Stimulated activated naive B cell treated with anti-CD40 and anti-IgM and Interleukin-4, amounts not matched to agents 10 μg/mL and 1 μg/mL and 100 μg/mL, for 72 hours (primary cell): ENCODE measurements around the gene TSPEAR.
"Not testable (repeated sequence)": the region's sequence is repeated elsewhere in the genome, so short reads cannot be mapped to it uniquely, and the experiment has no call there.

Experiments used
- ATAC-seq, 2 donors: fragments of 150-1000 bp; cut with Tn5 transposase; replicated peaks; 2 replicates each; pipeline ENCODE4 v1.10.0; 2021; ENCODE audit warnings: moderate library complexity in 1 of 2
- DNase-seq: peaks from one replicate; pipeline ENCODE4 v3.0.0; 2021
- H3K27ac Mint-ChIP-seq: one replicate; pipeline ENCODE4 v1.8.0; 2022; ENCODE audit warnings: mild to moderate bottlenecking, mixed read lengths
- H3K27me3 Mint-ChIP-seq, 2 donors: one replicate each; pipeline ENCODE4 v1.8.0; 2022; ENCODE audit warnings: mixed read lengths in 2 of 2
- H3K36me3 Mint-ChIP-seq, 2 donors: one replicate each; pipeline ENCODE4 v1.8.0; 2022; ENCODE audit warnings: mixed read lengths in 2 of 2, mild to moderate bottlenecking in 1 of 2
- H3K4me1 Mint-ChIP-seq, 2 donors: one replicate each; pipeline ENCODE4 v1.8.0; 2022; ENCODE audit warnings: mixed read lengths in 2 of 2, mild to moderate bottlenecking in 1 of 2
- H3K4me3 Mint-ChIP-seq, 2 donors: one replicate each; pipeline ENCODE4 v1.8.0; 2022; ENCODE audit warnings: mild to moderate bottlenecking in 2 of 2, mixed read lengths in 2 of 2, moderate library complexity in 1 of 2
- H3K9me3 Mint-ChIP-seq, 2 donors: one replicate each; pipeline ENCODE4 v1.8.0; 2022; ENCODE audit warnings: mixed read lengths in 2 of 2, mild to moderate bottlenecking in 1 of 2

Gene TSPEAR

GRCh38 chr21:44657635-44658540 is 53.5 kb downstream of the TSPEAR start, which contains the start of gene KRTAP12-3:
Gene KRTAP12-3, plus strand, starts transcription at chr21:44657932. Its CDS starts 48 bp downstream, at chr21:44657980.
- Mint-ChIP-seq H3K4me3 (no peak within 1 kb of the TSS), H3K36me3 (peaks cover 0 to 8% of the 10 kb centered on the region in 2 donors), H3K27me3 (peaks cover 46 to 54% of the 10 kb centered on the region in 2 donors), H3K4me1 (no peaks in the 10 kb centered on the region), H3K9me3 (peaks cover 18 to 21% of the 10 kb centered on the region in 2 donors), H3K27ac (no peak within 1 kb of the TSS)
- no peak for ATAC-seq
- no peak for DNase-seq

GRCh38 chr21:44656868-44657267 is 54.5 kb downstream of the TSPEAR start:
- Mint-ChIP-seq H3K4me3 (no peak overlapping the region), H3K27ac (no peak overlapping the region), H3K27me3 (peaks cover 41 to 47% of the 10 kb centered on the region in 2 donors), H3K4me1 (no peaks in the 10 kb centered on the region), H3K36me3 (peaks cover 0 to 4% of the 10 kb centered on the region in 2 donors), H3K9me3 (peaks cover 18 to 19% of the 10 kb centered on the region in 2 donors)
- DNase-seq (no peak), ATAC-seq (no peak)

GRCh38 chr21:44654576-44655175 is 56.7 kb downstream of the TSPEAR start, which contains the start of gene KRTAP12-4:
Gene KRTAP12-4, minus strand, starts transcription at chr21:44654659. Its CDS starts 45 bp downstream, at chr21:44654614.
- Mint-ChIP-seq H3K4me3 (no peak within 1 kb of the TSS), H3K27ac (peak within 1 kb of the TSS; percentile 42), H3K27me3 (peaks cover 31 to 35% of the 10 kb centered on the region in 2 donors), H3K36me3 (peaks cover 0 to 4% of the 10 kb centered on the region in 2 donors), H3K9me3 (peaks cover 17 to 18% of the 10 kb centered on the region in 2 donors), H3K4me1 (no peaks in the 10 kb centered on the region)
- DNase-seq (no peak), ATAC-seq (no peak)

- DNase-seq = no peak
- peaks cover 17 to 18% of the 10 kb centered on the region in 2 donors for H3K9me3 Mint-ChIP-seq
- H3K27ac Mint-ChIP-seq = peak overlapping the region; percentile 42
- ATAC-seq = no peak
- H3K4me1 Mint-ChIP-seq = no peaks in the 10 kb centered on the region
- peaks cover 26 to 33% of the 10 kb centered on the region in 2 donors for H3K27me3 Mint-ChIP-seq
- H3K36me3 Mint-ChIP-seq = peaks cover 0 to 4% of the 10 kb centered on the region in 2 donors
- H3K4me3 Mint-ChIP-seq = no peak overlapping the region
Observed at GRCh38 chr21:44653656-44654575, 57.5 kb downstream of the TSPEAR start.

- no peak overlapping the region for H3K27ac Mint-ChIP-seq
- no peak overlapping the region for H3K4me3 Mint-ChIP-seq
- peaks cover 0 to 4% of the 10 kb centered on the region in 2 donors for H3K36me3 Mint-ChIP-seq
- ATAC-seq = no peak
- no peaks in the 10 kb centered on the region for H3K4me1 Mint-ChIP-seq
- H3K9me3 Mint-ChIP-seq = peaks cover 14 to 18% of the 10 kb centered on the region in 2 donors
- no peak for DNase-seq
- peaks cover 18 to 26% of the 10 kb centered on the region in 2 donors for H3K27me3 Mint-ChIP-seq
Observed at GRCh38 chr21:44653123-44653522, 58.2 kb downstream of the TSPEAR start.

- Mint-ChIP-seq H3K4me3 (no peak overlapping the region), H3K27me3 (peaks cover 11 to 24% of the 10 kb centered on the region in 2 donors), H3K4me1 (no peaks in the 10 kb centered on the region), H3K9me3 (peaks cover 3% of the 10 kb centered on the region in 2 donors), H3K27ac (no peak overlapping the region), H3K36me3 (peaks cover 2 to 5% of the 10 kb centered on the region in 2 donors)
- no peak for DNase-seq
- no peak for ATAC-seq
Observed at GRCh38 chr21:44650973-44651675, 60.2 kb downstream of the TSPEAR start.

- peaks cover 2 to 4% of the 10 kb centered on the region in 2 donors for H3K36me3 Mint-ChIP-seq
- no peaks in the 10 kb centered on the region for H3K4me1 Mint-ChIP-seq
- H3K9me3 Mint-ChIP-seq = peaks cover 0 to 3% of the 10 kb centered on the region in 2 donors
- ATAC-seq = no peak
- H3K27ac Mint-ChIP-seq = no peak overlapping the region
- no peak overlapping the region for H3K4me3 Mint-ChIP-seq
- H3K27me3 Mint-ChIP-seq = peaks cover 11 to 22% of the 10 kb centered on the region in 2 donors
- no peak for DNase-seq
Observed at GRCh38 chr21:44650265-44650972, 61.0 kb downstream of the TSPEAR start.

- no peak overlapping the region for H3K27ac Mint-ChIP-seq
- H3K27me3 Mint-ChIP-seq = peaks cover 11 to 22% of the 10 kb centered on the region in 2 donors
- H3K4me3 Mint-ChIP-seq = no peak overlapping the region
- H3K4me1 Mint-ChIP-seq = no peaks in the 10 kb centered on the region
- H3K9me3 Mint-ChIP-seq = peaks cover 4 to 7% of the 10 kb centered on the region in 2 donors
- no peak for DNase-seq
- no peak for ATAC-seq
- H3K36me3 Mint-ChIP-seq = peaks cover 2 to 8% of the 10 kb centered on the region in 2 donors
Observed at GRCh38 chr21:44649521-44650100, 61.8 kb downstream of the TSPEAR start.

- peaks cover 12 to 15% of the 10 kb centered on the region in 2 donors for H3K9me3 Mint-ChIP-seq
- H3K27ac Mint-ChIP-seq = no peak overlapping the region
- peaks cover 11 to 20% of the 10 kb centered on the region in 2 donors for H3K27me3 Mint-ChIP-seq
- no peak overlapping the region for H3K4me3 Mint-ChIP-seq
- H3K36me3 Mint-ChIP-seq = peaks cover 2 to 14% of the 10 kb centered on the region in 2 donors
- no peaks in the 10 kb centered on the region for H3K4me1 Mint-ChIP-seq
- ATAC-seq = no peak
- no peak for DNase-seq
Observed at GRCh38 chr21:44648557-44649311, 62.6 kb downstream of the TSPEAR start.

- Mint-ChIP-seq H3K36me3 (peaks cover 2 to 14% of the 10 kb centered on the region in 2 donors), H3K4me1 (no peaks in the 10 kb centered on the region), H3K27me3 (peaks cover 11 to 18% of the 10 kb centered on the region in 2 donors), H3K4me3 (no peak overlapping the region), H3K27ac (no peak overlapping the region), H3K9me3 (peaks cover 12 to 19% of the 10 kb centered on the region in 2 donors)
- DNase-seq (no peak), ATAC-seq (no peak)
Observed at GRCh38 chr21:44647222-44647552, 64.2 kb downstream of the TSPEAR start.

- H3K4me3 Mint-ChIP-seq, H3K4me1 Mint-ChIP-seq, DNase-seq, ATAC-seq, H3K27ac Mint-ChIP-seq: not testable (repeated sequence)
- Mint-ChIP-seq H3K9me3 (peaks cover 13 to 21% of the 10 kb centered on the region in 2 donors), H3K27me3 (peaks cover 12 to 18% of the 10 kb centered on the region in 2 donors), H3K36me3 (peaks cover 2 to 14% of the 10 kb centered on the region in 2 donors)
Observed at GRCh38 chr21:44646366-44647221, 64.8 kb downstream of the TSPEAR start, which contains the start of gene KRTAP10-11. Gene KRTAP10-11, plus strand, starts transcription at chr21:44646414. Its CDS starts 45 bp downstream, at chr21:44646459.
